Sigmoid colon (tissue), 4 donors: ENCODE data around the gene CCDC178.

Experiments
- CTCF ChIP-seq, 4 experiments: fragments of 450-650 bp in 3 of 4; fragments of 200-600 bp in 1 of 4; IDR thresholded peaks; one replicate each; pipeline ENCODE4 v1.5.1; 2016 to 2019; ENCODE audit warnings: antibody characterized with exemption in 4 of 4, mild to moderate bottlenecking in 3 of 4, moderate library complexity in 2 of 4
- EP300 ChIP-seq, 4 donors: sonication (generic); formaldehyde crosslinking; IDR thresholded peaks; one replicate each; pipeline ENCODE4 v1.6.1; 2017; ENCODE audit warnings: antibody characterized with exemption in 4 of 4
- POLR2A ChIP-seq, 2 donors: fragments of 450-650 bp; IDR thresholded peaks; one replicate each; pipeline ENCODE4 v1.6.1; 2016; ENCODE audit warnings: antibody characterized with exemption in 2 of 2, mild to moderate bottlenecking in 2 of 2, moderate library complexity in 2 of 2
- POLR2AphosphoS5 ChIP-seq, 4 donors: sonication (generic); formaldehyde crosslinking; IDR thresholded peaks; one replicate each; pipeline ENCODE4 v1.6.1; 2017; ENCODE audit warnings: antibody characterized with exemption in 4 of 4

GRCh38 chr18:33062834-33063364 lies 377.6 kb downstream of the CCDC178 start:
- no peak for TF ChIP-seq CTCF (IDR thresholded peaks at IDR 0.05)
- TF ChIP-seq POLR2A (IDR thresholded peaks at IDR 0.05) = no peak
- TF ChIP-seq EP300 (IDR thresholded peaks at IDR 0.05) = no peak
- TF ChIP-seq POLR2AphosphoS5 (IDR thresholded peaks at IDR 0.05) = no peak
